Naive thymus-derived CD8-positive, alpha-beta T cell (primary cell): ENCODE results near the gene ALDH1A2. TPM values are rescaled to one million over a fixed set of nuclear protein-coding genes. Genes with fewer than 3 reads are reported as not detected.

Experiments
- ATAC-seq, 2 donors: fragments of 150-1000 bp; cut with Tn5 transposase in 1 of 2; sonication (Bioruptor Pico), chemical (Tn5 transposase) in 1 of 2; 1 replicate in 1 of 2; 2 replicates in 1 of 2; pipeline ENCODE4 v1.10.0; 2021; ENCODE audit warnings: mild to moderate bottlenecking in 2 of 2, moderate library complexity in 2 of 2
- POLR2A ChIA-PET: fragments of 350-600 bp; sonication (Branson Sonifier 250); formaldehyde crosslinking; loops from one replicate; lab custom pipeline; 2021; ENCODE audit warnings: antibody characterized with exemption; lab: Charles Lee
- DNase-seq, 10 donors: peaks; one replicate each; pipeline versions ENCODE4 v3.0.0 to v3.0.0-alpha.2; 2020 to 2022
- H3K27ac Mint-ChIP-seq, 10 donors: one replicate each; pipeline ENCODE4 v1.8.0; 2020 to 2022; ENCODE audit warnings: mild to moderate bottlenecking in 10 of 10, mixed read lengths in 10 of 10, moderate library complexity in 4 of 10, inconsistent platforms in 1 of 10
- H3K27me3 Mint-ChIP-seq, 5 donors: one replicate each; pipeline ENCODE4 v1.8.0; 2021 to 2022; ENCODE audit warnings: mixed read lengths in 5 of 5
- H3K36me3 Mint-ChIP-seq, 3 donors: one replicate each; pipeline ENCODE4 v1.8.0; 2020 to 2022; ENCODE audit warnings: mixed read lengths in 3 of 3, mild to moderate bottlenecking in 2 of 3, inconsistent platforms in 1 of 3
- H3K4me1 Mint-ChIP-seq, 4 donors: one replicate each; pipeline ENCODE4 v1.8.0; 2021 to 2022; ENCODE audit warnings: mixed read lengths in 4 of 4
- H3K4me3 Mint-ChIP-seq, 10 donors: one replicate each; pipeline ENCODE4 v1.8.0; 2020 to 2022; ENCODE audit warnings: mild to moderate bottlenecking in 10 of 10, mixed read lengths in 10 of 10, moderate library complexity in 6 of 10, inconsistent platforms in 1 of 10
- H3K9me3 Mint-ChIP-seq, 9 donors: one replicate each; pipeline ENCODE4 v1.8.0; 2020 to 2022; ENCODE audit warnings: mixed read lengths in 9 of 9, mild to moderate bottlenecking in 3 of 9, inconsistent platforms in 1 of 9, moderate library complexity in 1 of 9
- polyA plus RNA-seq, 3 donors: library from polyadenylated mRNA; unstranded; fragments of 300-500 nt; fragmentation: Illumina TruSeq; gene quantifications; one replicate each; pipeline ENCODE4 v1.2.3, GENCODE V29; 2021
- total RNA-seq, 8 experiments: library from RNA in 2 of 8; stranded (reverse) in 2 of 8; gene quantifications; one replicate each; pipeline ENCODE4 v1.2.3 and lab custom pipeline; 2021 to 2026

The ALDH1A2 gene
- total and polyA plus RNA-seq, 5 experiments from 2014 or later: not detected

DNA sequence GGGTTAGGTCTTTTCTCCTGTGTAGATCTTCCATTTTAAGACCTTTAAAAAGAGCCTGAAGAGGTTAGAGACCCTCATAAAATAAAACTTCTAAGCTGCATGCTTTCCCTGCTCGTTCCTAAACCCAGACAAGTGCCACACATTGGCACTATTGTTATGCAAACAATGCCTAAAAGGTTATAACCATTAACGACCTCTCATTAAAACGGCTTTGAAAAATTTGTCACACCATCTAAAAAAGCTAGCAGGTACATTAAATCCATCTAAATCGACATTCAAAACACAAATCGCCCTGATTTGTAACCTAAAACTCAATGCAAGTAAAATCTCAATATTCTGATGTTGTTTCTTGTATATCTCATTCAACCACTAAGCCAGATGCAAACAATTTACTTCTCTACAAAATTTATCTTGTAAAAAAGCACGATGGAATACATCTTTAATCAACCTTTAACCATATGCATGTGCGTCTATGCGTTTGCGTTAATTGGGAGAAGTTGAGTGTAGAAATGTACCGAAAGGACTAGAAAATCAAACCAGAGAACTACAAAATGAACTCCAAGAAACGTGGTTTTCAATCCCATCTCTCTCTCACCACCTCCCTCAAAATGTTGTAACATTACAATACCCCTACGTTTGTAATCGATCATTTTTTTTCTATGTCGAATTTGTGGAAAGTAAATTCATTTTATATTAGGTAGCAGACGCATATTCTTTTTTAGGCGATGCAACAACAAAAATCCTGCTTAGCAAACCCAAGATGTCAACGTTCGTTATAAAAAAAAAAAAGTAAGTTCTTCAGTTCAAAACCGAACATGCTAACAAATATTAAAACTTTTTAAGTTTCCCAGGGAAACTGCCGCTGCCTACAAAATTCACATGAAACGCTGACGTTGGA, 1.2 kb downstream of the ALDH1A2 start:
- ATAC-seq: no peak
- peak overlapping the region in 7 of 10 donors; percentile 20 to 73 (median 50) for H3K4me3 Mint-ChIP-seq
- H3K4me1 Mint-ChIP-seq: peaks cover 3 to 9% (median 8%) of the 10 kb centered on the region in 4 donors
- POLR2A ChIA-PET: no interaction called here
- no peak for DNase-seq
- H3K27ac Mint-ChIP-seq: peak overlapping the region in 1 of 10 donors; percentile 58
- peaks cover 40 to 65% (median 52%) of the 10 kb centered on the region in 5 donors for H3K27me3 Mint-ChIP-seq
- peaks cover 0 to 8% (median 0%) of the 10 kb centered on the region in 3 donors for H3K36me3 Mint-ChIP-seq
- peaks cover 0 to 8% (median 0%) of the 10 kb centered on the region in 9 donors for H3K9me3 Mint-ChIP-seq

DNA sequence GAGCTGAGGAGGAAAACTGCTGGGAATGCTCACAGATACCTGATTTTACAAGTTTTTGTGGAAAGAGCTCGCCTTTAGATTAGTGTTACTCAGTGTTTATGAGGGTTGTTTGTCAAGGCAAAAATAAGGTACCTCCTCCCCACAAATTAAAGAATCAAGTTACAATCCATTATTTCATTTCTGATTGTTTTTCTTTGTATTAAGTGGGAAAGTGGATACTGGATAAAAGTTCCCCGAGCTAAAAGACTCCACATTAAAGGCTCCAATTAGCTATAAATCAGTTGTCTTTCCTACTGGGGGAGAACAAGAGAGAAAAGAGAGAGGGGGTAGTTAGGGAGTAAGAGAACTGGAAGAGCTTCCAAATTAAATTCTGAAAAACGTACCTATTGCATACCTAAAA, 1.9 kb downstream of the ALDH1A2 start:
- H3K36me3 Mint-ChIP-seq: peaks cover 0 to 8% (median 0%) of the 10 kb centered on the region in 3 donors
- H3K4me3 Mint-ChIP-seq: no peak overlapping the region
- ATAC-seq (no peak), DNase-seq (no peak)
- no peak overlapping the region for H3K27ac Mint-ChIP-seq
- peaks cover 43 to 65% (median 52%) of the 10 kb centered on the region in 5 donors for H3K27me3 Mint-ChIP-seq
- peaks cover 0 to 8% (median 0%) of the 10 kb centered on the region in 9 donors for H3K9me3 Mint-ChIP-seq
- H3K4me1 Mint-ChIP-seq: peaks cover 3 to 9% (median 8%) of the 10 kb centered on the region in 4 donors
- POLR2A ChIA-PET: no interaction called here

DNA sequence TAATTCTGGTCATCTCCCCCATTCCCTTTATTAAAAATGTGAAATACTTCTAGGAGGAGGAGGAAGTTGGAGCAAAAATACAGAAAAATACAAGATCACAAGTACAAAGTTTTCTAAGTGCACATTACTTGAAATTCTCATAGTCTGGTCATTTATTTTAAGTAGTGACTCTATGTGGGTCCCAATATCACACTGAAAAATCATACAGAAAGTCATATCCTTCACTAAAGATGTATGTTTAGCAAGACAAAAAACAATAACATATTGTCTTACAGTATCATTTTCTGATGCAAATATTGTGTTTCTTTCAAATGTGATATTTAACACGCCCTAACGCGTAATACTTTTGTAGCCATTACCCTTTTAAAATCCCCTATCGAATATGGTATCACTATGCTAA, 2.5 kb downstream of the ALDH1A2 start:
- no peak for DNase-seq
- peak overlapping the region in 1 of 10 donors; percentile 73 for H3K27ac Mint-ChIP-seq
- H3K4me1 Mint-ChIP-seq: peaks cover 3 to 9% (median 8%) of the 10 kb centered on the region in 4 donors
- H3K36me3 Mint-ChIP-seq: peaks cover 0 to 8% (median 0%) of the 10 kb centered on the region in 3 donors
- no peak for ATAC-seq
- H3K9me3 Mint-ChIP-seq: peaks cover 0 to 8% (median 0%) of the 10 kb centered on the region in 9 donors
- POLR2A ChIA-PET: no interaction called here
- H3K27me3 Mint-ChIP-seq: peaks cover 43 to 65% (median 56%) of the 10 kb centered on the region in 5 donors
- H3K4me3 Mint-ChIP-seq: no peak overlapping the region

DNA sequence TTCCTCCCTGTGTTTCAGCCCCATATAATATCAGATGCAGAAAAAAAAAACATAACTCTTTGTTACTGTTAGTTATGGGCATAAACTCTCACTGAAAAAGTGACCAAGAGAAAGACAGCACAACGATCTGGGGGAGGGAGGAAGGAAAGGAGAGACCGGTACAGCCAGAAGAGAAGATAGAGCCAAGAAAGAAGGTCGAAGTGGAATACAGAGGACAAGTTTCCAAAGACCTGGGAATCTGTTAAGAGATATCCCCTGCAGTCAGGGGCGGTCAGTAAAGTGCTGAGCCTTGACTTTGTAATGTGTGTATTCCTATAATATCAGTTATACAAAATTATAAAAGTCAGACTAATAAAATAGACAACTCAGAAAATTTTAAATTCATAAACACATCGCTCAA, 3.3 kb downstream of the ALDH1A2 start:
- no peak for DNase-seq
- peaks cover 0 to 8% (median 0%) of the 10 kb centered on the region in 3 donors for H3K36me3 Mint-ChIP-seq
- POLR2A ChIA-PET: no interaction called here
- ATAC-seq: no peak
- H3K4me1 Mint-ChIP-seq: peaks cover 3 to 10% (median 8%) of the 10 kb centered on the region in 4 donors
- H3K27me3 Mint-ChIP-seq: peaks cover 40 to 65% (median 53%) of the 10 kb centered on the region in 5 donors
- H3K4me3 Mint-ChIP-seq: no peak overlapping the region
- no peak overlapping the region for H3K27ac Mint-ChIP-seq
- peaks cover 0 to 8% (median 0%) of the 10 kb centered on the region in 9 donors for H3K9me3 Mint-ChIP-seq

DNA sequence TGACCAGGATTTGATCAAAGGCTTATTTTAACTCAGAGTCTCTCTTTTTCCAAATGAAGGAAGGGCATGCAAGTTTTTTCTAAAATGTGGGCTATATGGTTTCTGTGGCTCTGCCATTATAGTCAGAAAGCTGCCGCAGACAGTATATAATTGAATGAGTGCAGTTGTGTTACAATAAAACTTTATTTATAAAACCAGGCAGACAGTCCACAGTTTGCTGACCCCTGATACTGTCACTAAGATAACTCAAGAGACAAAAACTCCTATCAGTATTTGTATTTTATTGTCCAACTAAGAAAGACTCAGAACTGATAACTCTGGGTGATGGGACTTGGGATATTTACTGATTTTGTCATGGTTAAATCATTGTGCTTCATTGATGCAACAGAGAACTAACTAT, 4.9 kb downstream of the ALDH1A2 start:
- no peak for DNase-seq
- Mint-ChIP-seq H3K36me3 (peaks cover 0 to 8% (median 0%) of the 10 kb centered on the region in 3 donors), H3K4me3 (no peak overlapping the region), H3K9me3 (peaks cover 0 to 8% (median 0%) of the 10 kb centered on the region in 9 donors), H3K27me3 (peaks cover 36 to 71% (median 46%) of the 10 kb centered on the region in 5 donors), H3K27ac (no peak overlapping the region), H3K4me1 (peaks cover 0 to 4% (median 1%) of the 10 kb centered on the region in 4 donors)
- no peak for ATAC-seq
- POLR2A ChIA-PET: no interaction called here

DNA sequence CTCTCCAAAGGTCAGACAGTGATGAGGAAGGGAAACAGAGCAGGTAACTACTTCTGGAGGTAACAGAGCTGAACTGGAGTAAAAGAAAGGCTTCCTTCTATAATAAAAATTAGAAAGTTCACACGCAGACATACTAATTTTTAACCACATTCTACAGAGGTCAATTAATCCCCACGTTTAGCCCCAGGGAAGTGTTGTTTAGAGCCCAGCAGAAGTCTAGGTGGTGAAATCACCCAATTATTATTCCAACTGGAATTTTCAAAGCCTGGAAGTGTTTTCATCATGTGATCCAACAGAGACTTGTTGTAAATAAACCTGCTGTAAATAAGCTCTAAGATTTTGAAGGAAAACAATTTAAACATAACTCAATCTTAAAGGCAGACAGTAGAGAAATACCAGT, 6.8 kb downstream of the ALDH1A2 start:
- Mint-ChIP-seq H3K27me3 (peaks cover 30 to 73% (median 40%) of the 10 kb centered on the region in 5 donors), H3K4me3 (no peak overlapping the region), H3K27ac (no peak overlapping the region), H3K36me3 (peaks cover 0 to 3% (median 0%) of the 10 kb centered on the region in 3 donors), H3K4me1 (peaks cover 0 to 2% (median 0%) of the 10 kb centered on the region in 4 donors), H3K9me3 (peaks cover 0 to 2% (median 0%) of the 10 kb centered on the region in 9 donors)
- no peak for DNase-seq
- ATAC-seq: no peak
- POLR2A ChIA-PET: no interaction called here

DNA sequence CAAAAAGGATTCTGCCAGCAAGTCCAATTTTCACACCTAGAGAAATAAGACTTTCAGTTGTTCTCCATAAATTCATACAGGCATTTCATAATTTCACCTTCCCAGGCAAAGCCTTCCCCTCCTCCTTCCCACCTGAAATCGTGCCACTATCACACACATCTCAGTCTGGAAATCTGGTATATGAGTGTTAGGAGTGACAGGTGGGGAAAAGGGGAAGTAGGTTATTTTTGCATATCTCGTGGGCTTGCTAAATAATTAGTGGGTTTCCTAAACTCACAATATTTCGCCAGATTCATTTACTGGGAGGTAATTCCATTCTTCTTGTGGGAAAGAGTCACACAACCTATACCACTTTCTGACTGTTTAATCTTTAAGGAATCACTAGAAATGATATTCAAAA, 7.4 kb downstream of the ALDH1A2 start:
- peaks cover 28 to 73% (median 38%) of the 10 kb centered on the region in 5 donors for H3K27me3 Mint-ChIP-seq
- H3K9me3 Mint-ChIP-seq: peaks cover 0 to 2% (median 0%) of the 10 kb centered on the region in 9 donors
- POLR2A ChIA-PET: no interaction called here
- ATAC-seq: no peak
- peak overlapping the region in 1 of 10 donors; percentile 21 for H3K27ac Mint-ChIP-seq
- no peak overlapping the region for H3K4me3 Mint-ChIP-seq
- peaks cover 0 to 2% (median 0%) of the 10 kb centered on the region in 4 donors for H3K4me1 Mint-ChIP-seq
- H3K36me3 Mint-ChIP-seq: no peaks in the 10 kb centered on the region
- DNase-seq: no peak

DNA sequence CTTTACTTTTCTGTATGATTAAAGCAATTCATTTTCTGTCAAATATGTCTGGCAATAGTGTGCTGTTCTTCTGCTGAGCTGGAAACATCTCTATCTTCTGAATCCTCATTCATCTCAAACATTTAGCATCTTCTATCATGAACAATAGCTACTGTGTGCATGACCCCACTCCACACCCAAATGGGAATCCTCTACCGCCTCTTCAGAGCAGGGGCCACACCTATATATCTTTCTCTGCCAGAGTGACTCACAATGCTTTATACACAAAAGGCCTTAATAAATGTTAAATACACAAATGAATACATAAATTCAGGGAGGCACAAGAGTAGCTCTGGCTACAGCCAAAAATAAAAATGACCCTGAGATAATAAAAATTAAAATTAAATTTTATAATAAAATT, 8.0 kb downstream of the ALDH1A2 start:
- no peaks in the 10 kb centered on the region for H3K36me3 Mint-ChIP-seq
- POLR2A ChIA-PET: no interaction called here
- peaks cover 0 to 2% (median 0%) of the 10 kb centered on the region in 9 donors for H3K9me3 Mint-ChIP-seq
- H3K27me3 Mint-ChIP-seq: peaks cover 24 to 69% (median 33%) of the 10 kb centered on the region in 5 donors
- DNase-seq: no peak
- H3K4me1 Mint-ChIP-seq: peaks cover 0 to 2% (median 0%) of the 10 kb centered on the region in 4 donors
- no peak overlapping the region for H3K4me3 Mint-ChIP-seq
- H3K27ac Mint-ChIP-seq: no peak overlapping the region
- ATAC-seq: no peak

DNA sequence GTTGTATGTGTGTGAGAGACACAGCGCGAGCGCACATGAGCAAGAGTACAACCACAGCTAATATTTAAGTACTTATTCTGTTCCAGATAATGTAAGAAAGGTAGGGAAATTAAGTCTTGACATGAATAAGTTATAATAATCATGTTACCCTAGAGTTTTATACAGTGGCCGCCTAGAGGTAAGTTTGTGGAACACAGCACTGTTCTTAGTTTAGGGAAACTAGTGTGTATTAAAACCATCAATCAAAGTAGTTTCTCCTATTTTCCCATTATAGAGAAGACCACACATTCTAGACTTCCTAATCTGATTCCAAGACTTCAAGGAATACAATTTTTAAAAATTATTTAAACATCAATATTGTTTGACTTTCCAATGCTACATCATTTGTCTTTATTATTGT, 9.5 kb downstream of the ALDH1A2 start:
- H3K9me3 Mint-ChIP-seq: no peaks in the 10 kb centered on the region
- no peak overlapping the region for H3K27ac Mint-ChIP-seq
- H3K27me3 Mint-ChIP-seq: peaks cover 17 to 57% (median 26%) of the 10 kb centered on the region in 5 donors
- ATAC-seq (no peak), DNase-seq (no peak)
- H3K4me3 Mint-ChIP-seq: no peak overlapping the region
- H3K4me1 Mint-ChIP-seq: peaks cover 0 to 2% (median 0%) of the 10 kb centered on the region in 4 donors
- H3K36me3 Mint-ChIP-seq: no peaks in the 10 kb centered on the region
- POLR2A ChIA-PET: no interaction called here

DNA sequence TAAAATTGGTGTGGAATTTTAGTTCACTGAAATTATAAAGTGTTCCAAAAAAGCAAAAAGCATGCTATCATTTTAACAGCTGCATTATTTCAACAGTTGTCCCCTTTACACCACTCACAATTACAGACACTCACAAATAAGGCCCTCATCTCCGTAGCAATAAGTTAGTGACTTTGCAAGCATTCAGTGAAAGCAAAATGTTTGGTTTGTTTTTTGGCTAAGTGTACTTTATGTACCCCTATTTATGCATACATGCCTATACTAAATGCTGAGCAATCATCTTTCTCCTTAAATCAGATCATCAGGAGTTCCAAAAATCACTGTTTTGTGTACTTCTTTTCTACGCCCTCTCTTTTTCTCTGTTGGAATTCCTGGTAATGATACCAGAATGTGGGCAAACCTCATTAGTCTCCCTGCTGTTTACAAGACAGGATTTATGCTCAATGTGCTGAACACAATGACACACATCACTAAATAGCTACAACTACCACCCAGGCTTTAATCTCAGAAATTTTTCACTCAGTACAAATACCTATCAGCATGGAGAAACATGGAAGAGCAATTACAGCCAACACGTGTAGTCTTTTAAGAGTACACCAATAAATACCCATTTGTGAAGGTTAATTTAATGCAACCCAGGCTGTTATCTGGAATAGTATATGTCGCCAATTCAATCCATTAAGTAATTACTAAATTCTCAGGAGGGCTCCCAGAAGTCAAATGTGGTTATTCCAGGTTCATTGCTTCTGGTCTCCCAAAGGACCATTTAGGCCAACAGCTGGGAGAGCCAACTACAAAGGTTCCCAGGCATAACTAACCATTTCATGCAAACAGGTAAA, 12.0 kb downstream of the ALDH1A2 start:
- Mint-ChIP-seq H3K9me3 (no peaks in the 10 kb centered on the region), H3K27ac (no peak overlapping the region), H3K27me3 (peaks cover 18 to 69% (median 31%) of the 10 kb centered on the region in 5 donors), H3K4me1 (peaks cover 0 to 2% (median 0%) of the 10 kb centered on the region in 4 donors), H3K4me3 (no peak overlapping the region), H3K36me3 (no peaks in the 10 kb centered on the region)
- POLR2A ChIA-PET: no interaction called here
- ATAC-seq (no peak), DNase-seq (no peak)

DNA sequence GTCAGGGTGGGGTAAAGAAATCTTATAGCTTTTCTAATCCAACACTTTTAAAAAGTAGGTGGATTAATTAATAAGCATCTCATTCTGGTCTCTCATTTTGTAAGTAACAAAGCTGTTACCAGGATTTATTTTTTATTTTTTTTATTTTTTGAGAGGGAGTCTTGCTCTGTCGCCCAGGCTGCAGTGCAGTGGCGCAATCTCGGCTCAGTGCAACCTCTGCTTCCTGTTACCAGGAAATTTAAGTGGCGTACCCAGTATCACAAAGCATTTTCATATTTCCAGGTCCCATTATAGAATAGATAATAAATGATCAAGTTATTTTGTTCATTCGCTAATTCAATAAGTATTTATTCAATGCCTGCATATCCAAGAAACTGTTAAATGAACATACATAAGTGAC, 13.2 kb downstream of the ALDH1A2 start:
- H3K27ac Mint-ChIP-seq: no peak overlapping the region
- no peak for ATAC-seq
- H3K4me3 Mint-ChIP-seq: no peak overlapping the region
- no peak for DNase-seq
- no peaks in the 10 kb centered on the region for H3K36me3 Mint-ChIP-seq
- POLR2A ChIA-PET: no interaction called here
- peaks cover 15 to 61% (median 28%) of the 10 kb centered on the region in 5 donors for H3K27me3 Mint-ChIP-seq
- no peaks in the 10 kb centered on the region for H3K4me1 Mint-ChIP-seq
- H3K9me3 Mint-ChIP-seq: no peaks in the 10 kb centered on the region

DNA sequence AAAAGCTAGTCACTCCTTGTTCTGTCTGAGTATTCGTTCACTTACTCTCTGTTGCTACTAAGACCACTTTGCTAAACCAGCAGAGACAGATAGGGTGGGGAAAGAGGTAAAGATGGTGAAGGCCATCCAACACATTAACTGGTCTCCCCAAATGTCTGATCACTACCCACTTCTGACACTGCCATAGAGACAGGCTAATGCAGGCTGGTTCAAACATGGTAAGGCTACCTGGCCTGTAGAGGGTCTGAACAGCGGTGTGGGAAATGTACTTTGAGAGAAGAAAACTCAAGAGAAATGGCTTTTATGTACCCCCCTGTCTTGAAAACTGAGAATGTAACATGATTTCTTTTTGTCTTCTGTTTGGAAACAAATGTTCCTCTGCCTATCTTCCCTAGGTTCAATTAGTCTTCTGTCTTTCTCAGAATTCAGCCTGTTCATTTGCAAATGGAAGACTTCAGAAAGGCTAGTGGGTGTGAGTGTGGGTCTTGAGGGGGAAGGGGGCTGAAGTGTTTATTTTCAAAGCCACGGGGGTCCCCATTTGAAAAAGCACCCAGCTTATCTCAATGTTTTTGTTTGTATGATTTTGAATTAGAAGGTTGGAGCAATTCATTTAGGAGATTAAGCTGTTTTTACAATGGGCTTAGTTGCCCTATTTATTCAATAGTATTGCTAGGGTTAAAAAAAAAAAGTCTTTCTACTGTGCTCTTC, 15.8 kb downstream of the ALDH1A2 start:
- Mint-ChIP-seq H3K9me3 (no peaks in the 10 kb centered on the region), H3K4me1 (no peaks in the 10 kb centered on the region), H3K27me3 (peaks cover 22 to 60% (median 27%) of the 10 kb centered on the region in 5 donors), H3K36me3 (no peaks in the 10 kb centered on the region), H3K4me3 (no peak overlapping the region), H3K27ac (no peak overlapping the region)
- no peak for DNase-seq
- POLR2A ChIA-PET: no interaction called here
- ATAC-seq: no peak
